H1 (cell line): ENCODE data around the gene TAS2R40. TPM values are rescaled to one million over a fixed set of nuclear protein-coding genes. Genes with fewer than 3 reads are reported as not detected.

ENCODE experiments used
- MAFK ChIP-seq: IDR thresholded peaks from 2 replicates; pipeline ENCODE4 v1.6.1; 2012; ENCODE audit warnings: low read depth, mild to moderate bottlenecking, improper control_type of control experiment, low read length
- SIRT6 ChIP-seq: IDR thresholded peaks from one replicate; pipeline ENCODE4 v1.7.1; 2012; ENCODE audit warnings: low read length, inconsistent platforms
- polyA plus RNA-seq, 7 experiments: library from polyadenylated mRNA; depleted of rRNA in 3 of 7; stranded (reverse) in 5 of 7; unstranded in 2 of 7; fragments of >200 nt in 5 of 7; fragments of 200-250 nt in 2 of 7; gene quantifications; 1 replicate in 5 of 7; 2 replicates in 1 of 7; 4 replicates in 1 of 7; pipeline versions ENCODE4 v1.2.1 to v1.2.3, GENCODE V29; 2011 to 2013; ENCODE audit warnings: missing spikeins in 2 of 7, mixed read lengths in 2 of 7
- total RNA-seq: library from RNA; stranded (reverse); fragmentation: NEBNext Ultra II Directional; extraction: Animal tissue kit (Norgen Biotek cat#: 25700); gene quantifications from 2 replicates; pipeline ENCODE4 v1.2.1, GENCODE V29; 2021
- TF ChIP-seq, protein P1 (sequence below): fragments of 300-600 bp; sonication (generic); IDR thresholded peaks from 2 replicates; pipeline ENCODE4 v1.7.1; 2012; ENCODE audit warnings: low read length, moderate library complexity, mild to moderate bottlenecking, inconsistent platforms; ENCODE audit not compliant: insufficient replicate concordance

The TAS2R40 gene
- total and polyA plus RNA-seq, 2 of the 8 experiments (the other 6 are each of a cell fraction or from before 2014, with no cell fraction given): not detected

DNA sequence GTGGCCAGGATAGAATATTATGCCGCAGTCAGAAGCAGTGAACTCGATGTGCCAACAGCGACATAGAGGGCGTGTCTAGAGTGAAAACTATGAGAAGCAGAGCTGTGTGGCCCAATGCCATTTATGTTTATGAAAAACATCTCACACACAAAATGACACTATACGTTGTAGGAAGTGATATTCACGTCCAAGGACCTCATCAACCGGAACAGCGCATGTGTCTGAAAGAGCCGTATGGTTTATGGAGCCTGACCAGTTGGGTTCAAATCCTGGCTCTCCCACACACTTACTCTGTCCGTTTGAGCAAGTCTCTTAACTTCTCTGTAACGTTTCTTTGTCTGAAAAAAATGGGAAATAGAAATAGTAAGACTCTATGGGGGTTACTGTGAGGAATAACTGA lies 20.5 kb downstream of the TAS2R40 start (continued):
- TF ChIP-seq, protein P1, sequence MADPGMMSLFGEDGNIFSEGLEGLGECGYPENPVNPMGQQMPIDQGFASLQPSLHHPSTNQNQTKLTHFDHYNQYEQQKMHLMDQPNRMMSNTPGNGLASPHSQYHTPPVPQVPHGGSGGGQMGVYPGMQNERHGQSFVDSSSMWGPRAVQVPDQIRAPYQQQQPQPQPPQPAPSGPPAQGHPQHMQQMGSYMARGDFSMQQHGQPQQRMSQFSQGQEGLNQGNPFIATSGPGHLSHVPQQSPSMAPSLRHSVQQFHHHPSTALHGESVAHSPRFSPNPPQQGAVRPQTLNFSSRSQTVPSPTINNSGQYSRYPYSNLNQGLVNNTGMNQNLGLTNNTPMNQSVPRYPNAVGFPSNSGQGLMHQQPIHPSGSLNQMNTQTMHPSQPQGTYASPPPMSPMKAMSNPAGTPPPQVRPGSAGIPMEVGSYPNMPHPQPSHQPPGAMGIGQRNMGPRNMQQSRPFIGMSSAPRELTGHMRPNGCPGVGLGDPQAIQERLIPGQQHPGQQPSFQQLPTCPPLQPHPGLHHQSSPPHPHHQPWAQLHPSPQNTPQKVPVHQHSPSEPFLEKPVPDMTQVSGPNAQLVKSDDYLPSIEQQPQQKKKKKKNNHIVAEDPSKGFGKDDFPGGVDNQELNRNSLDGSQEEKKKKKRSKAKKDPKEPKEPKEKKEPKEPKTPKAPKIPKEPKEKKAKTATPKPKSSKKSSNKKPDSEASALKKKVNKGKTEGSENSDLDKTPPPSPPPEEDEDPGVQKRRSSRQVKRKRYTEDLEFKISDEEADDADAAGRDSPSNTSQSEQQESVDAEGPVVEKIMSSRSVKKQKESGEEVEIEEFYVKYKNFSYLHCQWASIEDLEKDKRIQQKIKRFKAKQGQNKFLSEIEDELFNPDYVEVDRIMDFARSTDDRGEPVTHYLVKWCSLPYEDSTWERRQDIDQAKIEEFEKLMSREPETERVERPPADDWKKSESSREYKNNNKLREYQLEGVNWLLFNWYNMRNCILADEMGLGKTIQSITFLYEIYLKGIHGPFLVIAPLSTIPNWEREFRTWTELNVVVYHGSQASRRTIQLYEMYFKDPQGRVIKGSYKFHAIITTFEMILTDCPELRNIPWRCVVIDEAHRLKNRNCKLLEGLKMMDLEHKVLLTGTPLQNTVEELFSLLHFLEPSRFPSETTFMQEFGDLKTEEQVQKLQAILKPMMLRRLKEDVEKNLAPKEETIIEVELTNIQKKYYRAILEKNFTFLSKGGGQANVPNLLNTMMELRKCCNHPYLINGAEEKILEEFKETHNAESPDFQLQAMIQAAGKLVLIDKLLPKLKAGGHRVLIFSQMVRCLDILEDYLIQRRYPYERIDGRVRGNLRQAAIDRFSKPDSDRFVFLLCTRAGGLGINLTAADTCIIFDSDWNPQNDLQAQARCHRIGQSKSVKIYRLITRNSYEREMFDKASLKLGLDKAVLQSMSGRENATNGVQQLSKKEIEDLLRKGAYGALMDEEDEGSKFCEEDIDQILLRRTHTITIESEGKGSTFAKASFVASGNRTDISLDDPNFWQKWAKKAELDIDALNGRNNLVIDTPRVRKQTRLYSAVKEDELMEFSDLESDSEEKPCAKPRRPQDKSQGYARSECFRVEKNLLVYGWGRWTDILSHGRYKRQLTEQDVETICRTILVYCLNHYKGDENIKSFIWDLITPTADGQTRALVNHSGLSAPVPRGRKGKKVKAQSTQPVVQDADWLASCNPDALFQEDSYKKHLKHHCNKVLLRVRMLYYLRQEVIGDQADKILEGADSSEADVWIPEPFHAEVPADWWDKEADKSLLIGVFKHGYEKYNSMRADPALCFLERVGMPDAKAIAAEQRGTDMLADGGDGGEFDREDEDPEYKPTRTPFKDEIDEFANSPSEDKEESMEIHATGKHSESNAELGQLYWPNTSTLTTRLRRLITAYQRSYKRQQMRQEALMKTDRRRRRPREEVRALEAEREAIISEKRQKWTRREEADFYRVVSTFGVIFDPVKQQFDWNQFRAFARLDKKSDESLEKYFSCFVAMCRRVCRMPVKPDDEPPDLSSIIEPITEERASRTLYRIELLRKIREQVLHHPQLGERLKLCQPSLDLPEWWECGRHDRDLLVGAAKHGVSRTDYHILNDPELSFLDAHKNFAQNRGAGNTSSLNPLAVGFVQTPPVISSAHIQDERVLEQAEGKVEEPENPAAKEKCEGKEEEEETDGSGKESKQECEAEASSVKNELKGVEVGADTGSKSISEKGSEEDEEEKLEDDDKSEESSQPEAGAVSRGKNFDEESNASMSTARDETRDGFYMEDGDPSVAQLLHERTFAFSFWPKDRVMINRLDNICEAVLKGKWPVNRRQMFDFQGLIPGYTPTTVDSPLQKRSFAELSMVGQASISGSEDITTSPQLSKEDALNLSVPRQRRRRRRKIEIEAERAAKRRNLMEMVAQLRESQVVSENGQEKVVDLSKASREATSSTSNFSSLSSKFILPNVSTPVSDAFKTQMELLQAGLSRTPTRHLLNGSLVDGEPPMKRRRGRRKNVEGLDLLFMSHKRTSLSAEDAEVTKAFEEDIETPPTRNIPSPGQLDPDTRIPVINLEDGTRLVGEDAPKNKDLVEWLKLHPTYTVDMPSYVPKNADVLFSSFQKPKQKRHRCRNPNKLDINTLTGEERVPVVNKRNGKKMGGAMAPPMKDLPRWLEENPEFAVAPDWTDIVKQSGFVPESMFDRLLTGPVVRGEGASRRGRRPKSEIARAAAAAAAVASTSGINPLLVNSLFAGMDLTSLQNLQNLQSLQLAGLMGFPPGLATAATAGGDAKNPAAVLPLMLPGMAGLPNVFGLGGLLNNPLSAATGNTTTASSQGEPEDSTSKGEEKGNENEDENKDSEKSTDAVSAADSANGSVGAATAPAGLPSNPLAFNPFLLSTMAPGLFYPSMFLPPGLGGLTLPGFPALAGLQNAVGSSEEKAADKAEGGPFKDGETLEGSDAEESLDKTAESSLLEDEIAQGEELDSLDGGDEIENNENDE: no peak
- TF ChIP-seq SIRT6 (no peak), MAFK (no peak)
- TF ChIP-seq, all 59 proteins: peak for 0
